Common myeloid progenitor, CD34-positive (primary cell): Measurements from ENCODE around the gene FLII.

Source experiments
- CTCF ChIA-PET: fragments of 350-600 bp; sonication (Branson Sonifier 250); formaldehyde crosslinking; loops from one replicate; lab custom pipeline; 2021; ENCODE audit warnings: antibody characterized with exemption; lab: Charles Lee
- POLR2A ChIA-PET: fragments of 350-600 bp; sonication (Branson Sonifier 250); formaldehyde crosslinking; loops from one replicate; lab custom pipeline; 2021; ENCODE audit warnings: antibody characterized with exemption; lab: Charles Lee
- DNase-seq, 3 donors: peaks; one replicate each; pipeline versions ENCODE4 v3.0.0 to v3.0.0-alpha.2; 2013
- H3K27ac ChIP-seq, 2 experiments: 1 replicate in 1 of 2; 2 replicates in 1 of 2; pipeline ENCODE4 v1.7.0; 2013; ENCODE audit warnings: inconsistent platforms in 2 of 2, low read length in 2 of 2, mild to moderate bottlenecking in 2 of 2, low read depth in 1 of 2, moderate library complexity in 1 of 2; ENCODE audit not compliant: severe bottlenecking in 2 of 2, insufficient read depth in 1 of 2, poor library complexity in 1 of 2
- H3K27me3 ChIP-seq, 5 experiments: replicated peaks in 2 of 5; 1 replicate in 3 of 5; 2 replicates in 2 of 5; pipeline versions ENCODE4 v1.6.1 to v1.7.0; 2013; ENCODE audit warnings: low read length in 4 of 5, mild to moderate bottlenecking in 2 of 5, moderate library complexity in 2 of 5, inconsistent platforms in 1 of 5; ENCODE audit not compliant: insufficient read depth in 5 of 5, control insufficient read depth in 4 of 5
- H3K36me3 ChIP-seq, 4 experiments: 1 replicate in 2 of 4; 2 replicates in 2 of 4; pipeline versions ENCODE4 v1.6.1 to v1.7.0; 2013; ENCODE audit warnings: low read length in 3 of 4, control low read depth in 1 of 4, mild to moderate bottlenecking in 1 of 4; ENCODE audit not compliant: control insufficient read depth in 4 of 4, insufficient read depth in 4 of 4
- H3K4me1 ChIP-seq, 4 experiments: 1 replicate in 3 of 4; 2 replicates in 1 of 4; pipeline versions ENCODE4 v1.6.1 to v1.7.1; 2013; ENCODE audit warnings: low read length in 3 of 4, mild to moderate bottlenecking in 3 of 4, control low read depth in 1 of 4, inconsistent platforms in 1 of 4, moderate library complexity in 1 of 4; ENCODE audit not compliant: control insufficient read depth in 4 of 4, insufficient read depth in 4 of 4; ENCODE audit errors: control extremely low read depth in 1 of 4
- H3K4me3 ChIP-seq, 7 experiments: 1 replicate in 4 of 7; 2 replicates in 3 of 7; pipeline versions ENCODE4 v1.5.1 to v1.7.0; 2013; ENCODE audit warnings: mild to moderate bottlenecking in 7 of 7, low read length in 6 of 7, moderate library complexity in 6 of 7, inconsistent platforms in 2 of 7, low read depth in 2 of 7, control low read depth in 1 of 7; ENCODE audit not compliant: insufficient read depth in 4 of 7, control insufficient read depth in 1 of 7; ENCODE audit errors: extremely low read depth in 1 of 7
- H3K9me3 ChIP-seq, 5 experiments: 1 replicate in 4 of 5; 2 replicates in 1 of 5; pipeline versions ENCODE4 v1.6.1 to v1.7.1; 2013; ENCODE audit warnings: low read length in 4 of 5, mild to moderate bottlenecking in 2 of 5, inconsistent platforms in 1 of 5, low read depth in 1 of 5, moderate library complexity in 1 of 5; ENCODE audit not compliant: control insufficient read depth in 4 of 5, insufficient read depth in 2 of 5; ENCODE audit errors: control extremely low read depth in 1 of 5
- WGBS: methylation state at CpG from one replicate; pipeline ENCODE4 v1.1.5; 2013; ENCODE audit not compliant: insufficient coverage; 5-methylcytosine and 5-hydroxymethylcytosine counted together

Gene FLII

GRCh38 chr17:18250708-18251107 is 7.8 kb downstream of the FLII start:
- H3K9me3 ChIP-seq: no peaks in the 10 kb centered on the region
- peaks cover 3 to 93% (median 70%) of the 10 kb centered on the region in 4 experiments for H3K36me3 ChIP-seq
- 97% methylated on average over 14 of the region's 14 CpGs for WGBS
- H3K27ac ChIP-seq: no peak overlapping the region
- ChIA-PET CTCF (interaction anchor here (0.7 kb wide), 1 partner anchor 9 kb away, joined by 3 read pairs; no protein-coding TSS in a partner anchor), POLR2A (no interaction called here)
- DNase-seq: no peak
- no peaks in the 10 kb centered on the region for H3K4me1 ChIP-seq
- H3K4me3 ChIP-seq: no peak overlapping the region
- H3K27me3 ChIP-seq: no peaks in the 10 kb centered on the region

- no peaks in the 10 kb centered on the region for H3K9me3 ChIP-seq
- CTCF ChIA-PET: interaction anchor here (0.7 kb wide), 1 partner anchor 10 kb away, joined by 3 read pairs; no protein-coding TSS in a partner anchor
- no peaks in the 10 kb centered on the region for H3K4me1 ChIP-seq
- DNase-seq: no peak
- no peak overlapping the region for H3K27ac ChIP-seq
- no peak overlapping the region for H3K4me3 ChIP-seq
- POLR2A ChIA-PET: no interaction called here
- peaks cover 3 to 93% (median 70%) of the 10 kb centered on the region in 4 experiments for H3K36me3 ChIP-seq
- H3K27me3 ChIP-seq: no peaks in the 10 kb centered on the region
- WGBS: 94% methylated on average over 8 of the region's 9 CpGs
Observed at GRCh38 chr17:18250259-18250658, 8.3 kb downstream of the FLII start.

- CTCF ChIA-PET: interaction anchor here (0.9 to 2.0 kb wide), 9 partner anchors 8 to 74 kb away, joined by 3 to 7 read pairs (median 3); no protein-coding TSS in a partner anchor
- POLR2A ChIA-PET: no interaction called here
- Histone ChIP-seq H3K4me3 (no peak overlapping the region), H3K27ac (no peak overlapping the region), H3K36me3 (peaks cover 3 to 87% (median 64%) of the 10 kb centered on the region in 4 experiments), H3K9me3 (no peaks in the 10 kb centered on the region), H3K4me1 (no peaks in the 10 kb centered on the region), H3K27me3 (no peaks in the 10 kb centered on the region)
- no peak for DNase-seq
- WGBS: 100% methylated on average over 3 of the region's 7 CpGs
Observed at GRCh38 chr17:18248811-18249210, 9.7 kb downstream of the FLII start.

GRCh38 chr17:18248300-18248731 is 10.2 kb downstream of the FLII start:
- POLR2A ChIA-PET: no interaction called here
- no peak overlapping the region for H3K4me3 ChIP-seq

GRCh38 chr17:18247613-18248001 is 10.9 kb downstream of the FLII start:
- WGBS: 97% methylated on average over 29 of the region's 30 CpGs
- Histone ChIP-seq H3K4me1 (no peaks in the 10 kb centered on the region), H3K36me3 (peaks cover 3 to 84% (median 58%) of the 10 kb centered on the region in 4 experiments), H3K27me3 (no peaks in the 10 kb centered on the region), H3K9me3 (no peaks in the 10 kb centered on the region), H3K4me3 (no peak overlapping the region), H3K27ac (no peak overlapping the region)
- ChIA-PET POLR2A (no interaction called here), CTCF (interaction anchor here (0.7 to 2.0 kb wide), 5 partner anchors 9 to 80 kb away, joined by 3 to 7 read pairs (median 4); no protein-coding TSS in a partner anchor)
- DNase-seq: no peak

More at GRCh38 chr17:18248300-18248731, 10.2 kb downstream of the FLII start:
- H3K9me3 ChIP-seq: no peaks in the 10 kb centered on the region
- H3K27me3 ChIP-seq: no peaks in the 10 kb centered on the region
- peaks cover 3 to 87% (median 62%) of the 10 kb centered on the region in 4 experiments for H3K36me3 ChIP-seq
- WGBS: 38% methylated on average over 9 of the region's 9 CpGs
- DNase-seq: peak; percentile 66 to 86 (median 81)
- H3K27ac ChIP-seq: no peak overlapping the region
- CTCF ChIA-PET: interaction anchor here (0.9 to 2.0 kb wide), 12 partner anchors 9 to 80 kb away, joined by 3 to 7 read pairs (median 3); no protein-coding TSS in a partner anchor
- H3K4me1 ChIP-seq: no peaks in the 10 kb centered on the region

GRCh38 chr17:18246880-18247612 is 11.5 kb downstream of the FLII start:
- ChIA-PET POLR2A (interaction anchor here (0.6 kb wide), 1 partner anchor 11 kb away, joined by 3 read pairs; no protein-coding TSS in a partner anchor), CTCF (interaction anchor here (0.7 to 2.0 kb wide), 5 partner anchors 9 to 81 kb away, joined by 3 to 7 read pairs (median 4); no protein-coding TSS in a partner anchor)
- Histone ChIP-seq H3K27ac (no peak overlapping the region), H3K4me1 (no peaks in the 10 kb centered on the region), H3K9me3 (no peaks in the 10 kb centered on the region), H3K27me3 (no peaks in the 10 kb centered on the region), H3K36me3 (peaks cover 3 to 84% (median 55%) of the 10 kb centered on the region in 4 experiments), H3K4me3 (no peak overlapping the region)
- 88% methylated on average over 29 of the region's 46 CpGs for WGBS
- peak in 2 of 3 donors; percentile 21 to 50 for DNase-seq
